ENCODE measurements around the gene FBXO36. TPM values are rescaled to one million over a fixed set of nuclear protein-coding genes. Genes with fewer than 3 reads are reported as not detected.
"Not testable (repeated sequence)": the region's sequence is repeated elsewhere in the genome, so short reads cannot be mapped to it uniquely, and the experiment has no call there.

Gene FBXO36
- polyA plus RNA-seq, 1 donor = 7.6 TPM

DNA sequence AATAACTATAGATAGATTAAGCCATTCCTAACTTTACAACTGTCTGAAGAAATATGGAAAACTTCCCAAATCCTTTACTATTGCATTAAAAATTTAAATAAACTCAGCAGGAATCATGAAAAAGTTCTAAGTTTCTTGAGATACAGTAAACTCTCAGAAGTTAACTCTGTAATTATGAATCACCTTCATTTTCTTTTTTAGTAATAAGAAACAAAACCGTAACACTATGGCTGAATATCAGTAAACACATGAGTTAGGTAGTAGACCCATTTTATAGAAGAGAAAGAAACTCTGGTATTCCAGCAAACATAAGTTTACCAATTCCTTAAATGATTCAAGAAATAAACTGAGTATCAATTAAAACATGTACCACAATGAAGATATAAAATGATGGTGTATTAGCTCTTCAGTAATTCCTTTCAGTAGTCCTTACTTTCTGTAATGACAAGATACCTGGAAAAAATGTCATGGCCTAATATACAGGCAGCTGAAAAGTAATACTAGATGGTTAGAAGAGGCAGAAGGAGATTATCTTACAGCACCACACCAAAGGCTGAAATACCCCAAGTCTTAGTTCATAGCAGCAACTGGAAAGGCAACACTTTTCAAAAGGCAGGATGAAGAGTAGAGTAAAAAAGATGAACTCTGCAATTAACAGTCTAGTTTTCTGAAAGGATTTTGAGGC, 12.0 kb upstream of the FBXO36 start:
- DNase-seq = no peak

DNA sequence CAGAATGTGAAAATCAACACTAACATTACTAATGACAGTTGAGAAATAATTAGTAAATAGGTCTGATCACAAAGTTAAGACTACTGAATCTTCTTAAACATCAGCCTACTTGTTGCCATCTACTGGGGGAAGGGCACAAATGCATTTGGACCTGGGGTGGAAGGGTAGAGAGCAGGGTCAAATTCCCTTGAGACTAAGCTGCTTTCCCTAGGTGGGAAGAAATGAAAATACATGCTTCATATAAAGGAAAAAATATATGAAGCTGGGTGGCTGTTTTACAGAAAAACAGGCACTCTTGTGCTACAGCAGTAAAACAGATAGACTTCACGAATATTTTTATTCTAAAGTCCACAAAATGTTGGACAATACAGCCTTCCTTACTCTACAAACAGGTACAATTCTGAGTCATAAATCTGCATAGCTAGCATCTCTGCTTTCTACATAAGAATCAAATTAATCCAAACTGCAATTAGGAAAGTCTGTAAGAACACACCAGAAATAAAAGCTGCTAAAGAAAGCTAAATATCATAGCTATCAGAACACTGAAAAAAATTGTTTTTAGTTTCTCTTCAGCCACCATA, 11.4 kb upstream of the FBXO36 start:
- no peak for DNase-seq

DNA sequence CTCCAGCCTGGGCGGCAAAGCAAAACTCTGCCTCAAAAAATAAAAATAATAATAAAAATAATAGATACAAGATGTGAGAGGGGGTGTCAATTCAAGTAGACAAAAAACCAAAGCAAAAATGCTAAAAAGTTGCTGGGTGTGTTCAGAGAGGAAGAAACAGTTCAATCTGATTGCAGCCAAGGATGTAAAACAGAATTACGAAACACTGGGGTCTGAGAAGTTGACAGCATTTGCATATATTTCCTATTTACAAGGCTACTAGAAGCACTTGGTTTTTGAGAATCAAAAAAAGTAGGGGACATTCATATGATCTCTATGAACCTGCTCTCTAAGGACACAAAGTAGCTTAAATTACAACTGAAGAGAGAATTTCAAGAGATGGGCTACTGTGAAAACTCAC, 8.1 kb upstream of the FBXO36 start:
- DNase-seq = no peak

DNA sequence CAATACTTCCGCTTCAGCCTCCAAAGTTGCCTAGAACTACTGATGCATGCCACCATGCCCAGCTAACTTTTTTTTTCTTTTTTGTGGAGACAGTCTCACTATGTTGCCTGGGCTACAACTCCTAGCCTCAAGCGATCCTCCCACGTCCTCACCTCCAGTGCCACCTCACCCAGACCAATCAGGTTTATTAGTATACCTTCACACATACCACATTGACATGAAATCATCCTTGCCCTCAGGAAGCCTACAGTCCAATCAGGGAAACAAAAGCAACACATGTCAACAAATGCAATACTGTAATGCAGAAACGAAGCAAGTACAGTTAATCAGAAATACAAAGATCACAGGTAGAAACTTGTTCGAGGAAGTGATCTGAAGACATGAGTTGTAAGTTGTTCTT, 4.5 kb upstream of the FBXO36 start:
- DNase-seq = no peak

DNA sequence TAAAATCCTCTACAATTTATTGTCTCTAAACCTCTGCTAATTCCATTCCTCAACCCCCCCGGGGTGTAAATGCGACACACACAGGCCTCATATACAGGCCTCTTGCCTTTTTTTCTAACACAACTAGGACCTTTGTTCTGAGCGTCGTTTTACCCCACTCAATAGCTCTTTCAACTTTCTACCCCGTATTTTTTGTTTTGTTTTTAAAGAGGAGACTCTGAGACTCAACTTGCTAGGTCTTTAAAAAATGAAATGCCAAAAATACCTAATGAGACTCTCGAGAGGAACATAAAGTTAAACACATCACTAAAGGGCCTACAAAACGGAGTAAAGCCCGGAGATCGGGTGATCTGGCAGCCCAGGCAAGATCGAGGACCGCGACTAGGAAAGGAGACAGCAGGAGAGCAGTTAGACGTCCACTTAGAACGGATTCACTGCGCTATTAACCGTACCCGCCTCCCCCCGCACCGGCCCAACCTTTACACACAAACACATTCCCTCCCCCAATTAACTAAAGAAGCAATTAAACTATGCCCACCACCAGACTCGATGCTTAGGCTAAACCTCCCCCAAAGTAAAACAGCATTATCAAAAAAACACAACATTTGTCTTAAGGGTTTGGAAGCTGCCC, 2.2 kb upstream of the FBXO36 start:
- DNase-seq = peak; percentile 18

DNA sequence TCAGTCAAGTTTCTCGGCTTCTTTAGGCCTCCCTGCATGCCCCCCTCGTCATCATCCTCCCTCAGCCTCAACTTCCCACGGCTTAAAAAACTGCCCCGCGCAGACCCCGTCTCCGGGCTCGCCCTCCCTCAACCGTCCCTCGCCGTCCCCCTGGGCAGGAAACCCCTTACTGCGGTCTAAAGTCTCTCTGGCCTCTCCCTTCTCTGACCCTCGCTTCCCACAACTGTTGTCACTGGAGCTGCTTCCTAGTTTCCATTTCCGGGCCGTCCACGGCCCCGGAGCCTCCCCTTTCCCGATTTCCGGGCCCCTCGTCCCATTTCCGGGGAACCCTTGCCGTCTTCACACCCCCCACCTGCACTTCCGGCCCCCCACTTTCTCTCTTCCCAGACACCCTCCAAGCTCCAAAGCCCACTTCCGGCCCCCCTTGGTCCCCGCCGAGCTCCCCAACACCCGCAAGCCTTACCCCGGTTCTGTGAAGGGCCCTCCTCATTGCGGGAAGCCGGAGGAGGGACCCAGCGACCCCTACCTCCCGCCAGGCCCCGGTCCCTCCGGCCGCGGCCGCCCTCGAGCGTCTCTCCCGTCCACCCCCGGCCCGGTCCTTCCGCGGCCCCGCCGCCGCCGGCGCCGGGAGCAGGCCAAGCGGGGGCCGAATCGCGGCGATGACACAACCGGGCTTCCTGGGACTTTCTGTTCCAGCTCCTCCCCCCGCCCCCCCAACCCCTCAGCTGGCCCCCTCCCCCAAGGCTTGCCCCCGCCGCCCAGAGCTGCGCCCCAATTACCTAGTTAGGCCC, 1.0 kb upstream of the FBXO36 start:
- DNase-seq = peak; percentile 58

DNA sequence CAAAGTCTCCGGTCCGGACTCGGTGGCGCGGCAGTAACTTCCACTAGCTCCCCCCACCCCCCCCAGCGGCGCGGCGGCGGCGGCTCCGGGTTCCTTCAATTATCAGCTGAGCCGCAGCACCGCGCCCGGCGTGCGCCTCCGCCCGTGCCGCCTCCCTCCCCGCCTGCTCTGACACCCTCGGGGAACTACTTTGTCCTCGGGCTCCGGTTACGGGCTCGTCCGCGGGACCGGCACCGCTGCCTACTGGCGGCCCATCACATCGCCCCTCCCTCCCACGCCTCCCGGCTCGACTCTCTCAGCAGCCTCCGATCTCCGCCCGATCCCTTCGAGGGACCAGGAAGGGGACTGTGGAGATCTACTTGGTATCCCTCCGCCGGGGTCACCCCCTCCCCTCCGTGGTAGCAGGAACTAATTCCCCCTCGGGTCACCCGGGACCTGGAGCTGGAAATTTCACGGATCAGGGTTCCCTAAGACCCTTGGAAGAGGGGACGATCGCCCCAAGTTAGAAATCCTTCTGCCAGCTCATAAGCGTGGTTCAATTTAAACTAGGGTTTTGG, 333 bp upstream of the FBXO36 start, which contains the start of gene TRIP12:
Gene TRIP12, minus strand, starts transcription at position 118 of the 557 bp plus-strand sequence. CDS start 41,930 bp downstream, outside the sequence.
- peak; percentile 95 for DNase-seq

DNA sequence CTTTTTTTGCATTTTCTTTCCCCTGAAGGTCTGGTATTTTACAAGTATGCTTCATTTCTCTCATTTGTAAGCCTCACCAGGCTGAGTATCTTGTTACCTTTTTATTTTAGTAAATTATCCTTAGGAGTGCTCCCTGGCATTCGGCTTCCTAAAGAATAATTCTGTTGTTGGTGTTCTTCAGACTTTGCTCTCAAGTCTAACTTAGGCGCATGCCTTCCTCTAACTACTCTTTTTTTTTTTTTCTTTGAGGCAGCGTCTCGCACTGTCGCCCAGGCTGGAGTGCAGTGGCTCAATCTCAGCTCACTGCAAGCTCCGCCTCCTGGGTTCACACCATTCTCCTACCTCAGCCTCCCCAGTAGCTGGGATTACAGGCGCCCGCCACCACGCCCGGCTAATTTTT, 2.2 kb downstream of the FBXO36 start:
- DNase-seq = not testable (repeated sequence)

DNA sequence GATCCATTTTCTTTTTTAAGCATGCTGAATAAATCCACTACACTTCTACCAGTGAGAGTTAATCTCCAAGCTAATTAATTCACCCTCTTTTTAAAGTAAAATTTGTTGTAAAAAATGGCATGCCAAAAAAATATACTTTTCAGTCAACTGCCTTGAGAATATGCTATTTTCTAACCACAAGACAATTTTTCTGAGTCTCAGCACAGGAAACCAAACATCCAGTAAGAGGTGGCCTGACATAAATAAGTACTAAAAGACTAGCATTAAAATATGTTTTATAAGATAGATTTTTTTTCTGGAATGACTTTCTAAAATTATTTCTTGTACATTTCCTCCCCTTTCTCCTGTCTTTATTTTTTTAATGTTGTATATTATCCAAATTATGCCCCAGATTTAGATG, 2.9 kb downstream of the FBXO36 start:
- DNase-seq = no peak

DNA sequence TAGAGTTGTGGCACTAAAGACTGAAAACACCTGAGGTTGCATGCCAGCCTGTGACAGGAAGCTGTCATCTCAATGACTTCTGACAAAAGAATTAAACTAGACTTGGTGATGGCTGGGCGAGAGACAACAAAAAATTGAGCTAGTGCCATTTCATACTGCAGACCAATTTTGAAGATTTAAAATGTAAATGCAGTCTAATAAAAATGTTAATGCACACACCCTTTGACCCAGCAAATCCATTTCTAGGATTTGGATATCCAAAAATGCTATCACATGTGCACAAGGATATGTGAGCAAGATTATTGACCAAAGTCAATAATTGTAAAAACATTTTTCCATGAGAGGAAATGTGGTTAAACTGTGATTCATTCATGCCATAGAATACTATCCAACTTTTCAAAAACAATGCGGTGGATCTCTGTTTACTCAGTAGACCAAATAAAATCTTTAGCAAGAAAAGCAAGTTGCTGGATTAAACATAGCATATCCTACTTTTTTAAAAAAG, 5.6 kb downstream of the FBXO36 start:
- no peak for DNase-seq

DNA sequence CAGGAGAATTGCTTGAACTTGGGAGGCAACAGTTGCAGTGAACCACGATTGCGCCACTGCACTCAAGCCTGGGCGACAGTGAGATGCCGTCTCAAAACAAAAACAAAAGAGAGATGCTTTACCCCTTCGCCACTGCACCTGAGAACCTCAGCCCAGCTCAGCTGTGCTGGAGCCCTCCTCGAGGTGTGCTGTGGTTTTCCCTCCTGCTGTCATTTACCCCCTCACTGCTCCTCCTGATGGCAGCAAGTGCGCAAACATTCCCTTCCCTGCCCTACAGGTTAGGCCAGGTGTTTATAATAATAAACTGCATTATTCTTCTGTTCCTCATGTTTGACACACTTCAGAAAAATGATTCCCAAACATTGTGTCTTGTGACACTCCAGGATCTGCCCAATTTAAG, 8.4 kb downstream of the FBXO36 start:
- no peak for DNase-seq

DNA sequence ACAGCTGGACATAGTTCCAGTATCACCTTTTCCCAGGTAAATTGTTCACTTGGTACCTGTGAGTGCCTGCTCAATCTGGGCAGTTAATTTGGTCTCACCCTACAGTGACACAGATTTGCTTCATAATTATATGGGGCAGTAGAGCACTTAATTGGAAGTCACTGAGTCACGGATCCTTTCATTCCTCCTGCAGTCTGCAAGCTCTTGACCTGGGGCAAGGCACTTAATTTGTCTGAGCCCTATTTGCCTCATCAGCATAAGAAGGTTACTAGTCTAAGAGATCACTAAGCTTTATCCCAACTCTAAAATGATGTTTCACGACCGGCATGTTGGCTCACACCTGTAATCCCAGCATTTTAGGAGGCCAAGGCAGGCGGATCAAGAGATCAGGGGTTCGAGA, 8.9 kb downstream of the FBXO36 start:
- no peak for DNase-seq

DNA sequence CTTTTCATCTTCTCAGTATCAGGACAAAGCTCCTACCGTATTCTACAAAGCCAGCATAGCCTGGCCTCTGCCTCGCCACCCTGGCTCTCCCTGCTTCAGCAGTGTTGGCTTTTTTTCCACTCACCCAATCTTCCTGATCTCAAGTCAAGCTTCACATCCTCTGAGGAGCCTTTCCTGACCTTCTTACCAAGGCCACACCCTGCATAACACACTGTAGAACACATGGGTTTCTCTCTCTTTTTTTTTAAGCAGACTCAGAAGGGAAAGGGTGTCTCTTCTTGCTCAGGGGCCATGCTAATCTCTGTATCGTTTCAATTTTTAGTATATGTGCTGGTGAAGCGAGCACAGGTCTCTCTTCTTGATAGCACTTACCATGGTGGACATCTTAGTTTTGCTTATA, 15.2 kb downstream of the FBXO36 start:
- DNase-seq = no peak

DNA sequence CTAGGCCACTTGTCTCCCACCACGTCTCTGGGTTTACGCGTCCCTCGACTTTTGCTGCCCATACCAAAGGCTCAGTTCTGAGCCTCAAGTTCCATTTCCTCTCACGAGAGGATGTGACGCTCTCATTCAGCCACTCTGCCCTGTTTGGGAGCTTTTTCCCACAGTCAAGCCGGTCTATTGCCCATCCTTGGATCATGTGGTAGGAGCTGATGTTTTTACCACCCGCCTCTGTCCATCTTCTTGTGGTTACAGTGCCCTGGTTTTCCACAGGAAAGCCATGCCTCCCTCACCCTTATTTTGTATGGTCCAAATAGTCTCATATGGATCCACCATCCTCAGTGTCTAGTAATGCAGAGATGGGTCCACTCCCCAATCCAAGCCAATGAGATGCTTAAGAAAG, 20.4 kb downstream of the FBXO36 start:
- no peak for DNase-seq

DNA sequence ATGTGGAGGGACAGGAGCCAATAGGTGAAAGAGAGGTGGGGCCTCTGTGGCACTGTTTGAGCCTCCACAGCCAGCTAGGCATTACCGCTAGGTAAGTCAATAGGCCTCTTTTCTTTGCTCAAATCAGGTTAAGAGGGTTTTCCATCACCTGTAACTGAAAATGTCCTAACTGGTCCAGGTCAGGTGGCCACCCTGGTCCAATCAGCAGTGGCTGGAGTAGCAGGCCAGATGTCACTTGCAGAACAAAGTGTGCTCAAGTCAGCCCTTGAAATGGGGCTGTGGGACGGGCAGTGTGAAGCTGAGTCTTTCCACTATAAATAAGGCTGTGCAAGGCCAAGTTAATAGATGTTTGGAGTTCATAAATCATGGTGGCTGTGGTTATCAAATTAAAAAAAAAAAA, 20.9 kb downstream of the FBXO36 start:
- no peak for DNase-seq

DNA sequence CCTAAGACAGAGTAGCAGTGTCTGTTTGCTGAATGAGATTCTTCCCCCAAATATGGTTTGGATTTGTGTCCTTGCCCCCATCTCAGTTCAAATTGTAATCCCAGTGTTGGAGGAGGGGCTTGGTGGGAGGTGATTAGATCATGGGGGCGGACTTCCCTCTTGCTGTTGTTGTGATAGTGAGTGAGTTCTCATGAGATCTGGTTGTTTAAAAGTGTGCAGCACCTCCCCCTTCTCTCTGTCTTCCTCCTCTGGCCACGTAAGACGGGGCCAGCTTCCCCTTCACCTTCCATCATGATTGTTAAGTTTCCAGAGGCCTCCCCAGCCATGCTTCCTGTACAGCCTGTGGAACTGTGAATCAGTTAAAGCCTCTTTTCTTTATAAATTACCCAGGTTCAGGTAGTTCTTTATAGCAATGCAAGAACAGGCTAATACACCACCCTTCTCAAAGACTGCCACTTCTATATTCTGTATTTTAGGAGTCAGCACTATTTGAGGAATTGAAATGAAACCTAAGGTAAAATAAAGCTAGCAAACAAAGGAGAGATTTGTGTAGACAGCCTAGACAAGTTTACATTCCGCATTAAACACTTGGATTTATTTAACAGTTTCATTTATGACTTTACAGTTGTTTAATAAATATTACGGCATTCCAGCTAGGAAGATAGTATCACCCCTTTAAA, 21.6 kb downstream of the FBXO36 start:
- no peak for DNase-seq

DNA sequence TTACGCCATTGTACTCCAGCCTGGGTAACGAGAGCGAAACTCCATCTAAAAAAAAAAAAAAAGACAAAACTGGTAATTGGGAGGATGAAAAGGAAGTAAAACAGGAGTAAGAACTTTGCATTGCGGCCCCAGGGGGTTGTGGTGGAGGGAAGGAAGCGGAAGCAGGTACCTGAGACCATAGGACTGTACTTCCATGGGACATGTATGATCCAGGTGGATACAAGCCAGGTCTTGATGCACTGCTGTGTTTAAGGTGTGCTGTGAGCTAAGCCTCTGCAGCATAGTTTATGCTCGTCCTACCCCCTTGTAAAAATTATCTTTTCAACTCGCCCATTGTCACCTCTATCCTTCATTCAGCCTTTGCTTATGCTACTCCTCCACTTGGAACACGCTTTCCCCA, 23.7 kb downstream of the FBXO36 start:
- DNase-seq = no peak

DNA sequence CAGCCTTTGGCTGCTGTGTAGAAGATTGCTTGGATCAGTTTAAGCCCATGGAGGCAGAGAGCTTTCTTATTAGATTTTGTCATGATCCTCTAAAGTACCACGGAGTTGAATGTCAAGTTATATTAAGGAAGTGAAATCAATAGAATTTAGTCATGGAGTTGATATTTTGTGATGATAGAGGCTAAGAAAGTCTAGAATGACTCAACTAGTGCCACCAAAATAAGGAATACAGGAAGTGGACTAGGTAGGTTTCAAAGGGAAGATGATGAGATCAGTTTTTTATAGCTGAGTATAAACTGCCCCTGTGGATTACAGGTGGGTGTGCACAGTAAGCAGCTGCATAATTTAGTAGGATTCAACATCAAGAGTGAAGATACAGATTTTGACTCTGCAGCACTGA, 25.2 kb downstream of the FBXO36 start:
- DNase-seq = no peak

DNA sequence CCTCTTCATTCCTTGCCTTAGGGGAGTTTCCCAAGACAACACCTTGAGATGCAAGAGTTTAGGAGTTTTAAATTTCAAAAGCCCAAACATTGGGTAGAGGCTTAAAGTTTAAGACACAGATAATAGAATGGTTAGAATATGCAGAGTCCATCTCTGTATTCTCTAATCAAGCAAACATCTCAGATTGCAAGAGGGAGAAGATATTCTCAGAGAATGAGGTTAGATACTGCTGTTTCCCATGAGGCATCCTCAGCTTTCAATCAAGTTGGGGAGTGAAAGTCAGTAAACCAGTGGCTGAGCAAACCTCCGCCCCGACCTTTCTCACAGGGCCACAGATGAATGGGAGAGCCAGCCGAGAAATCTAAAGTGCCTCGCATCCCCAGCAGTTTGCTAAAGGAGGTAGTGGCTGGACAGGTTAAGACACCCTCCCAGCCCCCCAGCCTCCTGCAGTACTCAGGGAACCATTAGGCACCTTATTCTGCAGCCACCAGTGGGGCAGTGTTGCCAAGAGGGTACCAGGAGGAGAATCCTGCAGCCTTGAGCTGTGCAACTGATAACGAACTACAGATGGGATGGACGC, 30.0 kb downstream of the FBXO36 start:
- no peak for DNase-seq

DNA sequence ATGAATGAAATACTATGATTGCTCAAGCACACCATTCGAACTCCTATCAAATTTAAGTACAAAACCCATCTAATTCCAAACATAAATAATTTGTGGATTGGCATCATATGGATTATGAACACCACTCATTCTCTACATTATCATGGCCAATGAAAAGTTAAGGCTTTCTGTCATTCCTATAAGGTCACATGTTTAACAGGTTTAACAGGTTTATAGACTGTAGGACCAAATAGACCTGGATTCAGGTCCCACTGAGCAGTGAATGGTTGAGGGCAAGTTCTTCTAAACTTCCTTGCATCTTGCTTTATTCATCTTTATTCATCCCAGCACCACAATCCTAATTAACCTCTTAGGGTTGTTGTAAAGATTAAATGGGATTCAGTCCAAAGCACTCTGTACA, 33.4 kb downstream of the FBXO36 start:
- no peak for DNase-seq

DNA sequence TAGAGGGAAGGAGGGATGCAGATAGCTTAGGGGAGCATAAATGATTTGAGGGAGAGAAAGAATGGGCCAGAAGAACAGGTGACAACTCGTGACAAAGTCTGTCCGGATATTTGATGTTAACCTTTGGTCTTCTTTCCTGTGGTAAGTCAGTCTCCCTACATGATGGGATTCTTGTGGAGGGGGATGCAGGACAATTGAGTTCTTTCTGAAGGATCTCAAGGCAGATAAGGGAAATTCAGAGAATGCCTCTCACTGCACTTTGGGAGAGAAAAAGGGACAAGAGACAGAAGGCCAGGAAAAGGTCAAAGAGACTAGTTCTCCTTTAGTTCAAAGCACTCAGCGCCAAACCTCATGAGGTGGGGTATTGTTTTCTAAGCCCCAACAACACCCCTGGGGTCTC, 34.2 kb downstream of the FBXO36 start:
- DNase-seq = no peak

Data from left kidney (tissue), 2 donors.